Measurements from ENCODE around the gene PDCD10.
A peak's percentile ranks its signal among the peaks of the same experiment; 100 is the strongest.

Gene PDCD10

GRCh38 chr3:167734498-167735232 is at the start of gene PDCD10:
TSS of gene PDCD10 (minus strand) at chr3:167734892. CDS start at chr3:167720157, 14,735 bp downstream.
- peak; percentile 89 for DNase-seq (ENCODE audit: low spot score)

GRCh38 chr3:167783781-167784180 is 49.1 kb upstream of the PDCD10 start:
- no peak for DNase-seq (ENCODE audit: low spot score)

GRCh38 chr3:167780214-167780883 is 45.7 kb upstream of the PDCD10 start:
- DNase-seq (ENCODE audit: low spot score), result no peak

- DNase-seq (ENCODE audit: low spot score), result no peak
Observed at GRCh38 chr3:167777356-167777755, 42.7 kb upstream of the PDCD10 start.

- DNase-seq (ENCODE audit: low spot score), result no peak
Observed at GRCh38 chr3:167776066-167776685, 41.5 kb upstream of the PDCD10 start.

GRCh38 chr3:167773584-167773983 is 38.9 kb upstream of the PDCD10 start:
- DNase-seq (ENCODE audit: low spot score), result no peak

GRCh38 chr3:167772992-167773391 is 38.3 kb upstream of the PDCD10 start:
- no peak for DNase-seq (ENCODE audit: low spot score)

GRCh38 chr3:167762296-167762695 is 27.6 kb upstream of the PDCD10 start:
- no peak for DNase-seq (ENCODE audit: low spot score)

- no peak for DNase-seq (ENCODE audit: low spot score)
Observed at GRCh38 chr3:167761302-167761701, 26.6 kb upstream of the PDCD10 start.

- no peak for DNase-seq (ENCODE audit: low spot score)
Observed at GRCh38 chr3:167754049-167754448, 19.4 kb upstream of the PDCD10 start.

- no peak for DNase-seq (ENCODE audit: low spot score)
Observed at GRCh38 chr3:167750272-167750971, 15.7 kb upstream of the PDCD10 start.

GRCh38 chr3:167749728-167750127 is 15.0 kb upstream of the PDCD10 start:
- DNase-seq (ENCODE audit: low spot score), result no peak

GRCh38 chr3:167749209-167749608 is 14.5 kb upstream of the PDCD10 start:
- DNase-seq (ENCODE audit: low spot score), result no peak

GRCh38 chr3:167743799-167744198 is 9.1 kb upstream of the PDCD10 start:
- DNase-seq (ENCODE audit: low spot score), result no peak

- no peak for DNase-seq (ENCODE audit: low spot score)
Observed at GRCh38 chr3:167742338-167742737, 7.6 kb upstream of the PDCD10 start.

GRCh38 chr3:167740961-167741587 is 6.4 kb upstream of the PDCD10 start:
- peak; percentile 9 for DNase-seq (ENCODE audit: low spot score)

GRCh38 chr3:167739190-167739810 is 4.6 kb upstream of the PDCD10 start:
- no peak for DNase-seq (ENCODE audit: low spot score)

GRCh38 chr3:167738037-167738436 is 3.3 kb upstream of the PDCD10 start:
- no peak for DNase-seq (ENCODE audit: low spot score)

GRCh38 chr3:167736997-167737396 is 2.3 kb upstream of the PDCD10 start:
- no peak for DNase-seq (ENCODE audit: low spot score)

- no peak for DNase-seq (ENCODE audit: low spot score)
Observed at GRCh38 chr3:167736264-167736787, 1.6 kb upstream of the PDCD10 start.

Measured in AG08396 (cell line).